ENCODE results near the gene TOM1L1.

GRCh38 chr17:54902017-54902416 is 1.4 kb downstream of the TOM1L1 start:
- TF ChIP-seq CTCF (IDR thresholded peaks at IDR 0.05) (no peak), POLR2A (IDR thresholded peaks at IDR 0.05) (no peak)
